OCI-LY7 (cell line): ENCODE measurements around the gene NAA25. TPM values are rescaled to one million over a fixed set of nuclear protein-coding genes. Genes with fewer than 3 reads are reported as not detected.

Source experiments
- BruUV-seq: library from RNA; stranded (reverse); fragments of 400-500 nt; replicated peaks from 2 replicates; lab custom pipeline; 2021; lab: Mats Ljungman, UMichigan
- CTCF ChIA-PET: fragments of 300-600 bp; sonication (Branson Sonifier 250); formaldehyde crosslinking; loops from one replicate; lab custom pipeline; 2022; ENCODE audit warnings: antibody characterized with exemption; ENCODE audit not compliant: unreplicated experiment; lab: Charles Lee
- POLR2A ChIA-PET: fragments of 300-600 bp; sonication (Branson Sonifier 250); formaldehyde crosslinking; loops from one replicate; lab custom pipeline; 2022; ENCODE audit warnings: antibody characterized with exemption; lab: Charles Lee
- DNase-seq: peaks from one replicate; pipeline ENCODE4 v3.0.0-alpha.2; 2015; ENCODE audit warnings: low spot score
- H2AFZ ChIP-seq: fragments of 200-600 bp; sonication (generic), shearing (Covaris generic); 2 replicates; pipeline ENCODE4 v1.6.1; 2014; ENCODE audit warnings: mild to moderate bottlenecking, antibody characterized with exemption, low read length, moderate library complexity
- H3K27ac ChIP-seq: fragments of 200-600 bp; sonication (generic); 2 replicates; pipeline ENCODE4 v1.5.1; 2014; ENCODE audit warnings: mixed run types, low read depth, mild to moderate bottlenecking, moderate library complexity, low read length, inconsistent platforms; ENCODE audit not compliant: poor library complexity, severe bottlenecking
- H3K36me3 ChIP-seq: fragments of 200-600 bp; sonication (generic); 2 replicates; pipeline ENCODE4 v1.6.1; 2014; ENCODE audit warnings: mild to moderate bottlenecking, antibody characterized with exemption, low read length, moderate library complexity, mixed read lengths; ENCODE audit not compliant: insufficient read depth
- H3K4me1 ChIP-seq: fragments of 200-600 bp; sonication (generic); 2 replicates; pipeline ENCODE4 v1.5.1; 2014; ENCODE audit warnings: mild to moderate bottlenecking, low read length; ENCODE audit not compliant: insufficient read depth, poor library complexity, severe bottlenecking
- H3K4me2 ChIP-seq: fragments of 200-600 bp; sonication (generic); 2 replicates; pipeline ENCODE4 v1.6.1; 2014; ENCODE audit warnings: mild to moderate bottlenecking, low read length
- H3K4me3 ChIP-seq: fragments of 200-600 bp; sonication (generic); 2 replicates; pipeline ENCODE4 v1.5.1; 2014; ENCODE audit warnings: mild to moderate bottlenecking, low read depth, low read length; ENCODE audit not compliant: poor library complexity, severe bottlenecking
- H3K79me2 ChIP-seq: fragments of 200-600 bp; sonication (generic); 2 replicates; pipeline ENCODE4 v1.6.1; 2016; ENCODE audit warnings: low read depth, mild to moderate bottlenecking, low read length, moderate library complexity, mixed read lengths; ENCODE audit not compliant: insufficient read depth
- H3K9me2 ChIP-seq: fragments of 200-600 bp; sonication (generic); 2 replicates; pipeline ENCODE4 v1.6.1; 2016; ENCODE audit warnings: mild to moderate bottlenecking, low read length, mixed read lengths; ENCODE audit not compliant: insufficient read depth
- H3K9me3 ChIP-seq: fragments of 200-600 bp; sonication (generic); 2 replicates; pipeline ENCODE4 v1.6.1; 2014; ENCODE audit warnings: mild to moderate bottlenecking, mixed run types, low read length, mixed read lengths
- H4K20me1 ChIP-seq: fragments of 200-600 bp; sonication (generic); 2 replicates; pipeline ENCODE4 v1.6.1; 2014; ENCODE audit warnings: mild to moderate bottlenecking, antibody characterized with exemption, low read length, moderate library complexity, mixed read lengths; ENCODE audit not compliant: insufficient read depth
- EZH2phosphoT487 ChIP-seq: fragments of 200-600 bp; sonication (generic); IDR thresholded peaks from 2 replicates; pipeline ENCODE4 v1.6.1; 2018; ENCODE audit warnings: low read depth, borderline replicate concordance, mild to moderate bottlenecking, mixed run types, antibody characterized with exemption, low read length, moderate library complexity, mixed read lengths
- intact Hi-C: fragments of 100-400 bp; cut with micrococcal nuclease; formaldehyde crosslinking; loops from one replicate; pipeline ENCODE4 v1.10.0; 2022; ENCODE audit not compliant: unreplicated experiment
- total RNA-seq, 2 experiments: library from RNA; depleted of rRNA in 1 of 2; stranded (reverse); fragments of >200 nt in 1 of 2; shearing (Covaris generic) in 1 of 2; gene quantifications; 2 replicates each; pipeline ENCODE4 v1.2.3, GENCODE V29; 2014 to 2022
- TF ChIP-seq, protein P1 (sequence below): fragments of 200-600 bp; sonication (generic); conservative IDR thresholded peaks from 2 replicates; pipeline ENCODE4 v1.5.1; 2014; ENCODE audit warnings: mild to moderate bottlenecking, antibody characterized with exemption, low read length, moderate library complexity, mixed read lengths

The NAA25 gene
- total RNA-seq, 2 experiments from 2014 or later = 27.4 to 50.3 TPM

DNA sequence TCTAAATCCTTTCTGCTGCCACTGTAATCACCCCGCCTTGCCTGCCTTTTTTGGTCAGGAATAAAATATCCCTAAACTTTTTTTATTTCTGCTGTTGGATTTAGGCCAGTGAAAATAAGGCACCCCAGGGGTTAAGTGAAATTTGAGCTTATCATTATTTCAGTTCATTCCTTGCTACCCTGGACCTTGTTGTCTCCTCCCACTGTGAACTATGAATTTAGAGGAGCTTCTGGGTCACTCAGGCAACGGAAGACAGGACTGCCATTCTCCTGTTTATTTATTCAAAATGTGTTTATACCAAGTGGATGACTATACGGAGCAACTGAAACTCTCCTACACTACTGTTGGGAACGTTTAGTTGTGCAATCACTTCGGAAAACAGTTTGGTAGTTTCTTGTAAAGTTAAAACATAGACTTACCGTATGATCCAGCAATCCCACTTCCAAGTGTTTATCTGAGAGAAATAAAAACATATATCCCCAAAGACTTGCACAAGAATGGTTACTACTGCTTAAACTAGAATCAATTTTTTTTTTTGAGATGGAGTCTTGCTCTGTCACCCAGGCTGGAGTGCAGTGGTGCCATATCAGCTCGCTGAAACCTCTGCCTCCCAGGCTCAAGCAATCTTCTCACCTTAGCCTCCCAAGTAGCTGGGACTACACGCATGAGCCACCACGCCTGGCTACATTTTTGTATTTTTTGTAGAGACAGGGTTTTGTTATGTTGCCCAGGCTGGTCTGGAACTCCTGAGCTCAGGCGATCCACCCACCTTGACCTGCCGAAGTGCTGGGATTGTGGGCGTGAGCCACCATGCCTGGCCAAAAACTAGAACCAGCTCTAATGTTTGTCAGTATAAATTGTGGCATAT lies 14.5 kb upstream of the NAA25 start:
- Histone ChIP-seq H2AFZ (no peak overlapping the region), H3K36me3 (no peaks in the 10 kb centered on the region), H3K27ac (no peak overlapping the region), H3K4me2 (no peak overlapping the region), H3K9me2 (no peaks in the 10 kb centered on the region), H4K20me1 (no peaks in the 10 kb centered on the region), H3K4me3 (no peak overlapping the region), H3K79me2 (no peaks in the 10 kb centered on the region), H3K9me3 (no peaks in the 10 kb centered on the region), H3K4me1 (peaks cover 16% of the 10 kb centered on the region)
- POLR2A ChIA-PET = interaction anchor here (0.5 to 2.2 kb wide), 6 partner anchors 12 to 323 kb away, joined by 3 to 12 read pairs (median 4); partner anchors contain the start of gene NAA25
- intact Hi-C loops = no loop called here
- no TSS peak for BruUV-seq
- TF ChIP-seq, protein P1, sequence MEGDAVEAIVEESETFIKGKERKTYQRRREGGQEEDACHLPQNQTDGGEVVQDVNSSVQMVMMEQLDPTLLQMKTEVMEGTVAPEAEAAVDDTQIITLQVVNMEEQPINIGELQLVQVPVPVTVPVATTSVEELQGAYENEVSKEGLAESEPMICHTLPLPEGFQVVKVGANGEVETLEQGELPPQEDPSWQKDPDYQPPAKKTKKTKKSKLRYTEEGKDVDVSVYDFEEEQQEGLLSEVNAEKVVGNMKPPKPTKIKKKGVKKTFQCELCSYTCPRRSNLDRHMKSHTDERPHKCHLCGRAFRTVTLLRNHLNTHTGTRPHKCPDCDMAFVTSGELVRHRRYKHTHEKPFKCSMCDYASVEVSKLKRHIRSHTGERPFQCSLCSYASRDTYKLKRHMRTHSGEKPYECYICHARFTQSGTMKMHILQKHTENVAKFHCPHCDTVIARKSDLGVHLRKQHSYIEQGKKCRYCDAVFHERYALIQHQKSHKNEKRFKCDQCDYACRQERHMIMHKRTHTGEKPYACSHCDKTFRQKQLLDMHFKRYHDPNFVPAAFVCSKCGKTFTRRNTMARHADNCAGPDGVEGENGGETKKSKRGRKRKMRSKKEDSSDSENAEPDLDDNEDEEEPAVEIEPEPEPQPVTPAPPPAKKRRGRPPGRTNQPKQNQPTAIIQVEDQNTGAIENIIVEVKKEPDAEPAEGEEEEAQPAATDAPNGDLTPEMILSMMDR = no peak
- no peak for TF ChIP-seq EZH2phosphoT487
- DNase-seq = no peak
- CTCF ChIA-PET = no interaction called here

DNA sequence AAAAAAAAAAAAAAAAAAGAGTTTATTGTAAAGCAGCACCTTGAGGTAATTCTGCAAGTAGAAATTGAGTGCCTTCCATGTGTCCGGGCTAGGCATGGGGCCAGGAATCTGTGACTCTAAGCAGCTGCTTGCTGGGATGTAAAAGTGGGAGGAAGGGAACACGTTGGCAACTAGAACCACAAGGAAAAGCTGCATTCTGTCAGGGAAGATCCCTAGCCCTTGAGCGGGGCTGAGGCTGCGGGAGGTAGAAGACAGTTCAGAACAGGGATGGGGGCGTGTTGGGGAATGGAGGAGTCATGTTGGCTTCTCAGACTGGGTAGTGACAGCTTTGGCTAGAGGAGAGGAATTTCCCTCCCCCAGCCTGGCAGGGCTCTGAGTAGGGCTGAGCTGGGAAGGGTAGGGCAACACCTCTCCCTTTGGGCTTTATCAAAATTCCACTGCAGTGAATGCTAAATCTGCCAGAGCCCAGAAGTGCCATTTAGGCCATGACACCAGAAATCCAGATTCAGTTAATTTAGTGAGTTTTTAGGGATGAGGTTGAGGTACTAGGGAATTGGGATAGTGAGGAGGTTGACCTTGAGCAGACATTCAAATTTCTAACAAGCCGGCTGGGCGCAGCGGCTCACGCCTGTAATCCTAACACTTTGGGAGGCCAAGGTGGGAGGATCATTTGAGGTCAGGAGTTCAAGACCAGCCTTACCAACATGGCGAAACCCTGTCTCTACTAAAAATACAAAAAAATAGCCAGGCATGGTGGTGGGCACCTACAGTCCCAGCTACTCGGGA lies 13.4 kb upstream of the NAA25 start:
- peaks cover 18% of the 10 kb centered on the region for H3K4me1 ChIP-seq
- DNase-seq = no peak
- no peaks in the 10 kb centered on the region for H3K36me3 ChIP-seq
- no peaks in the 10 kb centered on the region for H3K9me2 ChIP-seq
- no TSS peak for BruUV-seq
- ChIA-PET CTCF (no interaction called here), POLR2A (interaction anchor here (0.5 to 2.2 kb wide), 5 partner anchors 10 to 324 kb away, joined by 4 to 12 read pairs (median 4); partner anchors contain the start of gene NAA25)
- no peak overlapping the region for H3K27ac ChIP-seq
- no peaks in the 10 kb centered on the region for H4K20me1 ChIP-seq
- no peak overlapping the region for H2AFZ ChIP-seq
- no peak overlapping the region for H3K4me3 ChIP-seq
- H3K79me2 ChIP-seq = no peaks in the 10 kb centered on the region
- intact Hi-C loops = no loop called here
- TF ChIP-seq, protein P1 = no peak
- TF ChIP-seq EZH2phosphoT487 = no peak
- H3K4me2 ChIP-seq = no peak overlapping the region
- H3K9me3 ChIP-seq = no peaks in the 10 kb centered on the region
